ENCODE results near the gene ALDH1B1.

Gene ALDH1B1

GRCh38 chr9:38352530-38353328 is 39.8 kb upstream of the ALDH1B1 start:
- Histone ChIP-seq H3F3A (ENCODE audit: low read depth) (no peaks in the 10 kb centered on the region), H3K36me3 (ENCODE audit: insufficient read depth, low read length) (no peaks in the 10 kb centered on the region), H3K4me2 (ENCODE audit: low read depth, low read length, poor library complexity, severe bottlenecking) (no peak overlapping the region), H3K4me3 (ENCODE audit: low read length, poor library complexity, severe bottlenecking) (no peak overlapping the region), H3K4me1 (ENCODE audit: insufficient read depth, low read length, poor library complexity, severe bottlenecking) (no peaks in the 10 kb centered on the region), H3K9ac (ENCODE audit: low read depth, low read length, poor library complexity, severe bottlenecking) (no peak overlapping the region), H2AFZ (ENCODE audit: low read length) (no peak overlapping the region), H3K79me2 (ENCODE audit: insufficient read depth, low read length) (no peaks in the 10 kb centered on the region), H3K9me3 (ENCODE audit: insufficient read depth, low read depth, low read length) (no peaks in the 10 kb centered on the region), H4K20me1 (ENCODE audit: insufficient read depth, low read length, poor library complexity, severe bottlenecking) (no peaks in the 10 kb centered on the region), H3K27me3 (ENCODE audit: insufficient read depth, low read length, poor library complexity, severe bottlenecking) (no peaks in the 10 kb centered on the region), H3K9me2 (replicated peaks; ENCODE audit: low read depth, low read length) (no peaks in the 10 kb centered on the region)
- TF ChIP-seq CTCF (conservative IDR thresholded peaks at IDR 0.05; ENCODE audit: low read length), result no peak
- TF ChIP-seq EZH2phosphoT487 (IDR thresholded peaks at IDR 0.05; ENCODE audit: borderline replicate concordance), result no peak

GRCh38 chr9:38355115-38355514 is 37.4 kb upstream of the ALDH1B1 start:
- H3K9me2 ChIP-seq (replicated peaks; ENCODE audit: low read depth, low read length), result no peaks in the 10 kb centered on the region
- H3K79me2 ChIP-seq (ENCODE audit: insufficient read depth, low read length), result no peaks in the 10 kb centered on the region
- H3K9ac ChIP-seq (ENCODE audit: low read depth, low read length, poor library complexity, severe bottlenecking), result no peak overlapping the region
- no peaks in the 10 kb centered on the region for H3K9me3 ChIP-seq (ENCODE audit: insufficient read depth, low read depth, low read length)
- no peak overlapping the region for H3K4me3 ChIP-seq (ENCODE audit: low read length, poor library complexity, severe bottlenecking)
- no peaks in the 10 kb centered on the region for H3F3A ChIP-seq (ENCODE audit: low read depth)
- no peak overlapping the region for H3K4me2 ChIP-seq (ENCODE audit: low read depth, low read length, poor library complexity, severe bottlenecking)
- no peaks in the 10 kb centered on the region for H3K36me3 ChIP-seq (ENCODE audit: insufficient read depth, low read length)
- no peaks in the 10 kb centered on the region for H3K4me1 ChIP-seq (ENCODE audit: insufficient read depth, low read length, poor library complexity, severe bottlenecking)
- no peak for TF ChIP-seq EZH2phosphoT487 (IDR thresholded peaks at IDR 0.05; ENCODE audit: borderline replicate concordance)
- no peak for TF ChIP-seq CTCF (conservative IDR thresholded peaks at IDR 0.05; ENCODE audit: low read length)
- no peaks in the 10 kb centered on the region for H3K27me3 ChIP-seq (ENCODE audit: insufficient read depth, low read length, poor library complexity, severe bottlenecking)
- no peaks in the 10 kb centered on the region for H4K20me1 ChIP-seq (ENCODE audit: insufficient read depth, low read length, poor library complexity, severe bottlenecking)
- H2AFZ ChIP-seq (ENCODE audit: low read length), result no peak overlapping the region

- no peaks in the 10 kb centered on the region for H3K36me3 ChIP-seq (ENCODE audit: insufficient read depth, low read length)
- H3K4me3 ChIP-seq (ENCODE audit: low read length, poor library complexity, severe bottlenecking), result no peak overlapping the region
- no peak overlapping the region for H3K4me2 ChIP-seq (ENCODE audit: low read depth, low read length, poor library complexity, severe bottlenecking)
- no peaks in the 10 kb centered on the region for H3K9me3 ChIP-seq (ENCODE audit: insufficient read depth, low read depth, low read length)
- H3F3A ChIP-seq (ENCODE audit: low read depth), result no peaks in the 10 kb centered on the region
- no peak overlapping the region for H2AFZ ChIP-seq (ENCODE audit: low read length)
- no peaks in the 10 kb centered on the region for H3K9me2 ChIP-seq (replicated peaks; ENCODE audit: low read depth, low read length)
- H3K27me3 ChIP-seq (ENCODE audit: insufficient read depth, low read length, poor library complexity, severe bottlenecking), result no peaks in the 10 kb centered on the region
- no peak for TF ChIP-seq CTCF (conservative IDR thresholded peaks at IDR 0.05; ENCODE audit: low read length)
- TF ChIP-seq EZH2phosphoT487 (IDR thresholded peaks at IDR 0.05; ENCODE audit: borderline replicate concordance), result no peak
- H4K20me1 ChIP-seq (ENCODE audit: insufficient read depth, low read length, poor library complexity, severe bottlenecking), result no peaks in the 10 kb centered on the region
- H3K4me1 ChIP-seq (ENCODE audit: insufficient read depth, low read length, poor library complexity, severe bottlenecking), result no peaks in the 10 kb centered on the region
- H3K79me2 ChIP-seq (ENCODE audit: insufficient read depth, low read length), result no peaks in the 10 kb centered on the region
- H3K9ac ChIP-seq (ENCODE audit: low read depth, low read length, poor library complexity, severe bottlenecking), result no peak overlapping the region
These were observed 36.9 kb upstream of the ALDH1B1 start for GRCh38 chr9:38355517-38356120.
